CD14-positive monocyte (primary cell): ENCODE data around the gene MRPL45. TPM values are rescaled to one million over a fixed set of nuclear protein-coding genes. Genes with fewer than 3 reads are reported as not detected.

ENCODE experiments used
- DNase-seq, 3 donors: peaks; one replicate each; pipeline ENCODE4 v3.0.0-alpha.2; 2011 to 2022
- H2AFZ ChIP-seq: 2 replicates; pipeline ENCODE4 v1.6.0; 2012; ENCODE audit warnings: mild to moderate bottlenecking, low read depth, low read length, inconsistent platforms; ENCODE audit not compliant: insufficient read depth, poor library complexity, severe bottlenecking
- H3K27ac ChIP-seq, 2 donors: 1 replicate in 1 of 2; 2 replicates in 1 of 2; pipeline ENCODE4 v1.5.1; 2012 to 2013; ENCODE audit warnings: low read length in 2 of 2, control low read depth in 1 of 2, inconsistent platforms in 1 of 2, low read depth in 1 of 2, mild to moderate bottlenecking in 1 of 2
- H3K27me3 ChIP-seq, 2 donors: one replicate each; pipeline versions ENCODE4 v1.6.0 to v1.6.1; 2011 to 2013; ENCODE audit warnings: low read length in 2 of 2; ENCODE audit not compliant: control insufficient read depth in 2 of 2, insufficient read depth in 2 of 2
- H3K36me3 ChIP-seq, 2 donors: replicated peaks in 1 of 2; 1 replicate in 1 of 2; 2 replicates in 1 of 2; pipeline versions ENCODE4 v1.5.1 to v1.6.1; 2012 to 2013; ENCODE audit warnings: low read length in 2 of 2, control low read depth in 1 of 2, inconsistent platforms in 1 of 2, mild to moderate bottlenecking in 1 of 2; ENCODE audit not compliant: insufficient read depth in 2 of 2, control insufficient read depth in 1 of 2
- H3K4me1 ChIP-seq, 2 donors: 1 replicate in 1 of 2; 2 replicates in 1 of 2; pipeline versions ENCODE4 v1.5.1 to v1.6.1; 2012 to 2013; ENCODE audit warnings: low read length in 2 of 2, control low read depth in 1 of 2, inconsistent platforms in 1 of 2, mild to moderate bottlenecking in 1 of 2, moderate library complexity in 1 of 2; ENCODE audit not compliant: insufficient read depth in 2 of 2, control insufficient read depth in 1 of 2
- H3K4me2 ChIP-seq: replicated peaks from 2 replicates; pipeline ENCODE3; 2012; ENCODE audit warnings: low read length, moderate library complexity, mild to moderate bottlenecking; ENCODE audit not compliant: poor library complexity, severe bottlenecking; ENCODE audit errors: extremely low read depth
- H3K4me3 ChIP-seq, 3 experiments: fragments of 200-600 bp in 1 of 3; sonication (generic) in 1 of 3; replicated peaks in 1 of 3; 1 replicate in 2 of 3; 2 replicates in 1 of 3; pipeline ENCODE4 v1.5.1; 2011 to 2013; ENCODE audit warnings: low read length in 3 of 3, mild to moderate bottlenecking in 3 of 3, control low read depth in 2 of 3, low read depth in 2 of 3, inconsistent platforms in 1 of 3, moderate library complexity in 1 of 3
- H3K79me2 ChIP-seq: 2 replicates; pipeline ENCODE4 v1.6.0; 2012; ENCODE audit warnings: mild to moderate bottlenecking, control low read depth, inconsistent platforms, low read length, moderate library complexity; ENCODE audit not compliant: insufficient read depth
- H3K9ac ChIP-seq: 2 replicates; pipeline ENCODE4 v1.6.0; 2017; ENCODE audit warnings: low read length, mild to moderate bottlenecking; ENCODE audit not compliant: insufficient read depth, poor library complexity, severe bottlenecking
- H3K9me3 ChIP-seq, 2 donors: replicated peaks in 1 of 2; 1 replicate in 1 of 2; 2 replicates in 1 of 2; pipeline versions ENCODE4 v1.5.1 to v1.6.1; 2012 to 2013; ENCODE audit warnings: low read length in 2 of 2, control low read depth in 1 of 2; ENCODE audit not compliant: control insufficient read depth in 1 of 2, insufficient read depth in 1 of 2
- H4K20me1 ChIP-seq: 2 replicates; pipeline ENCODE4 v1.6.0; 2012; ENCODE audit warnings: mild to moderate bottlenecking, low read length, control low read depth, moderate library complexity; ENCODE audit not compliant: insufficient read depth
- H3K27ac Mint-ChIP-seq, 7 donors: one replicate each; pipeline ENCODE4 v1.8.0; 2020; ENCODE audit warnings: mild to moderate bottlenecking in 7 of 7, mixed read lengths in 7 of 7, moderate library complexity in 6 of 7, inconsistent platforms in 2 of 7
- H3K27me3 Mint-ChIP-seq, 3 donors: one replicate each; pipeline ENCODE4 v1.8.0; 2021 to 2022; ENCODE audit warnings: low read depth in 3 of 3, mild to moderate bottlenecking in 3 of 3, mixed read lengths in 3 of 3, moderate library complexity in 3 of 3, inconsistent platforms in 1 of 3
- H3K36me3 Mint-ChIP-seq, 2 donors: one replicate each; pipeline ENCODE4 v1.8.0; 2020; ENCODE audit warnings: mixed read lengths in 2 of 2, inconsistent platforms in 1 of 2, mild to moderate bottlenecking in 1 of 2
- H3K4me1 Mint-ChIP-seq: one replicate; pipeline ENCODE4 v1.8.0; 2020; ENCODE audit warnings: mild to moderate bottlenecking, mixed read lengths
- H3K4me3 Mint-ChIP-seq, 2 donors: one replicate each; pipeline ENCODE4 v1.8.0; 2020; ENCODE audit warnings: mild to moderate bottlenecking in 2 of 2, mixed read lengths in 2 of 2, moderate library complexity in 1 of 2
- H3K9me3 Mint-ChIP-seq, 7 donors: one replicate each; pipeline ENCODE4 v1.8.0; 2020 to 2022; ENCODE audit warnings: mixed read lengths in 7 of 7, mild to moderate bottlenecking in 6 of 7, moderate library complexity in 6 of 7, inconsistent platforms in 2 of 7
- CTCF ChIP-seq: fragments of 200-600 bp; IDR thresholded peaks from one replicate; pipeline ENCODE4 v1.8.0; 2022; ENCODE audit warnings: antibody characterized with exemption, mild to moderate bottlenecking
- WGBS: methylation state at CpG from one replicate; pipeline ENCODE4 v1.1.5; 2013; ENCODE audit warnings: missing lambda C conversion rate; ENCODE audit not compliant: insufficient coverage; 5-methylcytosine and 5-hydroxymethylcytosine counted together
- intact Hi-C, 2 donors: fragments of 100-400 bp; cut with micrococcal nuclease; formaldehyde crosslinking; loops; one replicate each; pipeline versions ENCODE4 v1.15.0 to v1.15.1; 2023
- polyA plus RNA-seq, 3 donors: library from polyadenylated mRNA; depleted of rRNA in 1 of 3; unstranded in 2 of 3; stranded (reverse) in 1 of 3; fragments of 300-500 nt in 2 of 3; fragments of >200 nt in 1 of 3; fragmentation: Illumina TruSeq in 2 of 3; gene quantifications; 1 replicate in 2 of 3; 2 replicates in 1 of 3; pipeline ENCODE4 v1.2.3, GENCODE V29; 2012 to 2021

Gene MRPL45
- polyA plus RNA-seq, 3 donors: 18.3 to 20.8 (median 19.8) TPM

DNA sequence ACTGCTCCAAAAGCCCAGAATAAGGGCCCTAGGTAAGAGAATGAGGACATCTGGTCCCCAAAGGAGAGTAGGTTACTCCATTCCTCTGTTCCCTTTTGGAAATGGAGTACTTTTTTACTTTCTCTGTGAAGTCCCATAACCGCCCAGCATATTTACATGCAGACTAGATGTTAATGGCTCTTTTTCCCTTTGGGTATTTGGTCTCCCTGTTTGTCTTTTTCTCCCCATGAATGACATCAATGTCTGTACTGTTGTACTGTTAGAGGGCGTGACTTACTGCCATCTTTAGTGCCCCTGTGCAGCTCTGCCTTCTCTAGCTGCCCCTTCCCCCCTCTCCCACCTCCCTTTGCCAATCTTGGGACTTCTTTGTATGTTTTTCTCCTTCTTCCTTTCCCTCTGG, 27.8 kb downstream of the MRPL45 start:
- peaks cover 10 to 25% of the 10 kb centered on the region in 2 donors for H3K36me3 ChIP-seq
- H3K27ac ChIP-seq: no peak overlapping the region
- Mint-ChIP-seq H3K27ac (peak overlapping the region in 1 of 7 donors; percentile 61), H3K27me3 (peaks cover 0 to 2% (median 0%) of the 10 kb centered on the region in 3 donors), H3K4me3 (no peak overlapping the region), H3K36me3 (peaks cover 23 to 30% of the 10 kb centered on the region in 2 donors), H3K4me1 (peaks cover 47% of the 10 kb centered on the region), H3K9me3 (peaks cover 0 to 2% (median 0%) of the 10 kb centered on the region in 7 donors)
- H3K9me3 ChIP-seq: no peaks in the 10 kb centered on the region
- H3K9ac ChIP-seq: no peak overlapping the region
- no peak overlapping the region for H2AFZ ChIP-seq
- H3K4me3 ChIP-seq: no peak overlapping the region
- no peaks in the 10 kb centered on the region for H3K27me3 ChIP-seq
- no CpG with 5 or more reads among the region's 2 CpGs for WGBS
- no peak overlapping the region for H3K4me2 ChIP-seq
- H3K79me2 ChIP-seq: no peaks in the 10 kb centered on the region
- peaks cover 33 to 39% of the 10 kb centered on the region in 2 donors for H3K4me1 ChIP-seq
- H4K20me1 ChIP-seq: no peaks in the 10 kb centered on the region
- TF ChIP-seq CTCF: no peak
- DNase-seq: no peak
- intact Hi-C loops: no loop called here

GRCh38 chr17:38325221-38325851, 28.4 kb downstream of the MRPL45 start:
- H3K9ac ChIP-seq: no peak overlapping the region
- no peak overlapping the region for H3K4me3 ChIP-seq
- 0% methylated on average over 2 of the region's 5 CpGs for WGBS
- no peaks in the 10 kb centered on the region for H3K27me3 ChIP-seq
- peaks cover 10 to 25% of the 10 kb centered on the region in 2 donors for H3K36me3 ChIP-seq
- H3K27ac ChIP-seq: no peak overlapping the region
- no peak overlapping the region for H3K4me2 ChIP-seq
- no peak for TF ChIP-seq CTCF
- peaks cover 44% of the 10 kb centered on the region for H3K4me1 Mint-ChIP-seq
- H4K20me1 ChIP-seq: no peaks in the 10 kb centered on the region
- peak overlapping the region in 1 of 7 donors; percentile 19 for H3K27ac Mint-ChIP-seq
- peak in 1 of 3 donors; percentile 9 for DNase-seq
- H3K9me3 ChIP-seq: no peaks in the 10 kb centered on the region
- H3K27me3 Mint-ChIP-seq: peaks cover 0 to 2% (median 0%) of the 10 kb centered on the region in 3 donors
- no peak overlapping the region for H3K4me3 Mint-ChIP-seq
- H3K9me3 Mint-ChIP-seq: peaks cover 0 to 2% (median 0%) of the 10 kb centered on the region in 7 donors
- no peak overlapping the region for H2AFZ ChIP-seq
- H3K79me2 ChIP-seq: no peaks in the 10 kb centered on the region
- peaks cover 20 to 30% of the 10 kb centered on the region in 2 donors for H3K36me3 Mint-ChIP-seq
- H3K4me1 ChIP-seq: peaks cover 33 to 34% of the 10 kb centered on the region in 2 donors
- intact Hi-C loops: no loop called here
